ENCODE results near the gene EFCAB8.

Gene EFCAB8

DNA sequence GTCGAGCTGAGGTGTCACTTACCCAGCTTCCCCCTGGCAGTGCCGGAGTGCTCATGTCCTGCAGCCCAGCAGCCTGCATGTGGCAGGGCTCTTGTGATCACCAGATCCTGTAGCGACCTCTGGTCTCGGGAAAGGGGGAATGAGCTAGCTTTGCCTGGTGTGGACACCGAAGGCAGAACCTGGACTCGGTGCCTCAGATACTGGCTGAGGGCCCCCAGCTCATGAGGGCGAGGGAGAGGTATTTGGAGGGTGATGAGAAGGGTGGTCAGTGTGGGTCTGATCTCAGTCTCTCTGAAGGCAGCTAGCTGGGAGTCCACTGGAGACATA is 119.2 kb downstream of the EFCAB8 start:
- no peak overlapping the region for H4K91ac ChIP-seq (ENCODE audit: low read depth, low read length)
- H3K79me2 ChIP-seq (ENCODE audit: control insufficient read depth, insufficient read depth, low read length, poor library complexity): no peaks in the 10 kb centered on the region
- no peak overlapping the region for H3K14ac ChIP-seq (ENCODE audit: low read length)
- no peak overlapping the region for H3K4me3 ChIP-seq (ENCODE audit: low read depth, low read length)
- WGBS (ENCODE audit: extremely low coverage, insufficient coverage, insufficient read length): no CpG with 5 or more reads among the region's 7 CpGs
- H3K4me1 ChIP-seq (ENCODE audit: control insufficient read depth in 1 of 2, insufficient read depth in 2 of 2, low read length in 2 of 2): peaks cover 3 to 8% of the 10 kb centered on the region in 2 experiments
- H3K27me3 ChIP-seq (ENCODE audit: insufficient read depth, low read length): no peaks in the 10 kb centered on the region
- no peak overlapping the region for H2BK5ac ChIP-seq (ENCODE audit: low read depth, low read length, poor library complexity)
- peaks cover 8% of the 10 kb centered on the region for H3K9me3 ChIP-seq (ENCODE audit: insufficient read depth, low read depth, low read length)
- no peak overlapping the region for H2AK5ac ChIP-seq (ENCODE audit: low read length)
- no peak overlapping the region for H3K9ac ChIP-seq (ENCODE audit: low read length)
- H2BK120ac ChIP-seq (ENCODE audit: insufficient read depth, low read length, poor library complexity): no peak overlapping the region
- no peak overlapping the region for H3K18ac ChIP-seq (ENCODE audit: low read length)
- no peak overlapping the region for H3K4me2 ChIP-seq (ENCODE audit: low read length)
- H2AFZ ChIP-seq (ENCODE audit: insufficient read depth, low read length, poor library complexity): no peak overlapping the region
- H2BK12ac ChIP-seq (ENCODE audit: low read length): no peak overlapping the region
- no peak for DNase-seq
- H3K36me3 ChIP-seq (ENCODE audit: control insufficient read depth in 1 of 2, insufficient read depth in 2 of 2, low read length in 2 of 2): no peaks in the 10 kb centered on the region
- no peak overlapping the region for H4K12ac ChIP-seq (ENCODE audit: low read depth, low read length)
- H3K79me1 ChIP-seq (ENCODE audit: low read length): no peaks in the 10 kb centered on the region
- no peak overlapping the region for H3K27ac ChIP-seq (ENCODE audit: low read depth, low read length)
- H4K8ac ChIP-seq (ENCODE audit: low read depth, low read length): no peak overlapping the region
- H3K23ac ChIP-seq (ENCODE audit: low read length): no peak overlapping the region
- no peak overlapping the region for H3K4ac ChIP-seq (ENCODE audit: low read depth, low read length)

DNA sequence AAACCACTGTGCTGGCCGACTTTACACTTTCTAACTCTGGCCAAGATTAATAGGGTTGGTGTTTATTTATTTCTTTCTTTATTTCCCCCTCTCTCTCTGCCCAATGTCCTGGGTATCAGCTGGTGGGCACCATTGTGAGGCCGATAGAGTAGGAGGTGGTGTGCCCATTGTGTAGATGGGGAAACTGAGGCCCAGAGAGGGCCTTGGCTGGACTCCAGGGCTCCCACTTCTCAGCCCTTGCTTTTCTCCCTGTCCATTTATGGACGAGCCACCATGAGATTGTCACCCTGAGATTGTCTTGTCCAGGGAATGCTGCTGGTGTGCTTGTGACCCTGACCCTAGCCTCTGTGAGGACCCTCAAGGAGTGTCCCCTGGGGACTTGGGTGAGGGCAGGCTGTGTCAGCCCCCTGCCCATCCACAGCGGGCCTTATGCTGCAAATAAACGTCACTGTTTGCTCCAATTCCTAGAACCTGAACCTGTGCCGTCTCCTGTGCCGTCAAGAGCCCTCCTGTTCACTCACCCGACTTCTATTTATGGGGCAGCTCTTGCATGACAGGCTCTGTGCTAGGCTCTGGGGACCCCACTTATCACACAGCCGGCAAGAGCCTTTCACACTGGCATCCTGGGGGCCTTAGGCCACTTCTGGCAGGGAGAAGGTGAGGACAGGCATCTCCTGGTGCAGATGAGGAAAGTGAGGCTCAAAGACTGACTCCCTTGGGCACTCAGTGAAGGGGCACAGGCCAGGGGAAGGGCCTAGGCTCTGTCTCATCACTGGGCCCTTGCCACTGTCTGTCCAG is 120.7 kb downstream of the EFCAB8 start:
- no peak overlapping the region for H4K8ac ChIP-seq (ENCODE audit: low read depth, low read length)
- H3K9me3 ChIP-seq (ENCODE audit: insufficient read depth, low read depth, low read length): peaks cover 8% of the 10 kb centered on the region
- no peak overlapping the region for H3K14ac ChIP-seq (ENCODE audit: low read length)
- no peak overlapping the region for H3K9ac ChIP-seq (ENCODE audit: low read length)
- H3K27me3 ChIP-seq (ENCODE audit: insufficient read depth, low read length): no peaks in the 10 kb centered on the region
- no peak overlapping the region for H3K4ac ChIP-seq (ENCODE audit: low read depth, low read length)
- H4K91ac ChIP-seq (ENCODE audit: low read depth, low read length): no peak overlapping the region
- no peak overlapping the region for H2AFZ ChIP-seq (ENCODE audit: insufficient read depth, low read length, poor library complexity)
- H3K4me2 ChIP-seq (ENCODE audit: low read length): no peak overlapping the region
- peaks cover 3 to 8% of the 10 kb centered on the region in 2 experiments for H3K4me1 ChIP-seq (ENCODE audit: control insufficient read depth in 1 of 2, insufficient read depth in 2 of 2, low read length in 2 of 2)
- H3K4me3 ChIP-seq (ENCODE audit: low read depth, low read length): no peak overlapping the region
- H3K27ac ChIP-seq (ENCODE audit: low read depth, low read length): no peak overlapping the region
- WGBS (ENCODE audit: extremely low coverage, insufficient coverage, insufficient read length): no CpG with 5 or more reads among the region's 9 CpGs
- no peak overlapping the region for H2AK5ac ChIP-seq (ENCODE audit: low read length)
- no peaks in the 10 kb centered on the region for H3K36me3 ChIP-seq (ENCODE audit: control insufficient read depth in 1 of 2, insufficient read depth in 2 of 2, low read length in 2 of 2)
- no peak overlapping the region for H2BK12ac ChIP-seq (ENCODE audit: low read length)
- H4K12ac ChIP-seq (ENCODE audit: low read depth, low read length): no peak overlapping the region
- no peaks in the 10 kb centered on the region for H3K79me2 ChIP-seq (ENCODE audit: control insufficient read depth, insufficient read depth, low read length, poor library complexity)
- no peaks in the 10 kb centered on the region for H3K79me1 ChIP-seq (ENCODE audit: low read length)
- H3K23ac ChIP-seq (ENCODE audit: low read length): no peak overlapping the region
- no peak for DNase-seq
- H3K18ac ChIP-seq (ENCODE audit: low read length): no peak overlapping the region
- H2BK5ac ChIP-seq (ENCODE audit: low read depth, low read length, poor library complexity): no peak overlapping the region
- no peak overlapping the region for H2BK120ac ChIP-seq (ENCODE audit: insufficient read depth, low read length, poor library complexity)

DNA sequence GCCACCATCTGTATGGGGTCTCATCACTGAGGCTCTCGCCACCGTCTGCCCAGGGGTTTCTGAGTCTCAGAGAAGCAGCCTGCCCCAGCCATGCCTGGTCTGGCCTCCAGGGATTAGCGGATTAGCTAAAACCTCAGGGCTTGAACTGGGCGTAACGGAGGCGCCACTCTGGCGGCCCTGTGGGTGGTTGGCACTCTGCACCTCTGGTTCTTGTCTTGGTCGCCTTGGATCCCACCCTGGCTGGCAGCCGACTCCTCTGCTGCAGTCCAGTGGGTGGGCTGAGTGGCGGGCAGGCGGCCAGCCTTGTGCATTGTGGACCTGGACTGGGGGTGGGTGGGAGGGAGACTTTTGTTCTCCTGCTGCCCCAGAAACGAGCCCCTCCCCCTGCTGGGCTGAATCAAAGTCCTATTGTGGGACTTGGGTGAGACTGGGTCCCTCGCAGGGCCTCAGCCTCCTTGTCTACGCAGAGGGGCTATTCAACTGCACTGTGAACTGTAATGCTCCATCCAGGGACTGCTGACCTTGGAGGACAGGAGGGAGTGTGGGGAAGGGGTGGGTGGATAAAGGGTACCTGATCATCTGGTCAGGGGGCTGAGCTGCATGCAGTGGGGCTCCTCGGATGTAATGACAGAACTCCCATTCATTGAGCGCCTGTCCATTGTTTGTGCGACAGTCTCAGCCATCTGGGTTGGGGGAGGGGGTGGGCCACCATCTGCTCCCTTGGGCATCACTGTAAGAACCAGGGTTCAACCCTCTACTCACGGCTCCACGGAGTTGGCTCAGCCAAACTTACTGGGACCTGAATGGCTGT is 121.6 kb downstream of the EFCAB8 start:
- Histone ChIP-seq H3K18ac (ENCODE audit: low read length) (no peak overlapping the region), H3K14ac (ENCODE audit: low read length) (no peak overlapping the region), H2BK12ac (ENCODE audit: low read length) (no peak overlapping the region), H3K4me2 (ENCODE audit: low read length) (no peak overlapping the region), H4K8ac (ENCODE audit: low read depth, low read length) (no peak overlapping the region), H2AK5ac (ENCODE audit: low read length) (no peak overlapping the region), H3K9ac (ENCODE audit: low read length) (no peak overlapping the region), H3K79me2 (ENCODE audit: control insufficient read depth, insufficient read depth, low read length, poor library complexity) (no peaks in the 10 kb centered on the region), H3K4ac (ENCODE audit: low read depth, low read length) (no peak overlapping the region), H2BK5ac (ENCODE audit: low read depth, low read length, poor library complexity) (no peak overlapping the region), H3K36me3 (ENCODE audit: control insufficient read depth in 1 of 2, insufficient read depth in 2 of 2, low read length in 2 of 2) (no peaks in the 10 kb centered on the region), H3K4me1 (ENCODE audit: control insufficient read depth in 1 of 2, insufficient read depth in 2 of 2, low read length in 2 of 2) (peaks cover 3 to 8% of the 10 kb centered on the region in 2 experiments), H3K23ac (ENCODE audit: low read length) (no peak overlapping the region), H3K9me3 (ENCODE audit: insufficient read depth, low read depth, low read length) (peaks cover 11% of the 10 kb centered on the region), H2BK120ac (ENCODE audit: insufficient read depth, low read length, poor library complexity) (no peak overlapping the region), H3K4me3 (ENCODE audit: low read depth, low read length) (no peak overlapping the region), H4K12ac (ENCODE audit: low read depth, low read length) (no peak overlapping the region), H2AFZ (ENCODE audit: insufficient read depth, low read length, poor library complexity) (no peak overlapping the region), H3K27ac (ENCODE audit: low read depth, low read length) (no peak overlapping the region), H3K27me3 (ENCODE audit: insufficient read depth, low read length) (no peaks in the 10 kb centered on the region), H3K79me1 (ENCODE audit: low read length) (no peaks in the 10 kb centered on the region), H4K91ac (ENCODE audit: low read depth, low read length) (no peak overlapping the region)
- DNase-seq: no peak
- WGBS (ENCODE audit: extremely low coverage, insufficient coverage, insufficient read length): no CpG with 5 or more reads among the region's 19 CpGs

DNA sequence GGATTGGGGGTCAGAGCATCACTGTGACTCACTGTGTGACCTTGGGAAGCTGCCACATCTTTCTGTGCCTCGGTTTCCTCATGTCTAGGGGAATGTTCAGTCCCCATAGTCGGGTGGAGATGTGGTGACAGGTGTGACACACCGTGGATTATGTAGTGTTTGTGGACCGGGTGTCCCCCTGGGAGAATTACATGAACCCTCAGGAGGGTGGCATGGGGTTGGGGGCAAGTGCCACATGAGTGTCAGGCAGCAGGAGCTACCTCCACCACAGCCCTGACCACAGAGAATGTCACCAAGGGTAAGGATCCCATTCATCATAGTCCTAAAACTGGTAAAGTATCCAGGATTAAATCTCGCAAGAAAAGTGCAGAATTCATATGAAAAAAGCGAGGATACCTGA is 122.3 kb downstream of the EFCAB8 start:
- peaks cover 2 to 8% of the 10 kb centered on the region in 2 experiments for H3K4me1 ChIP-seq (ENCODE audit: control insufficient read depth in 1 of 2, insufficient read depth in 2 of 2, low read length in 2 of 2)
- no peak overlapping the region for H3K4me3 ChIP-seq (ENCODE audit: low read depth, low read length)
- no peak overlapping the region for H2BK5ac ChIP-seq (ENCODE audit: low read depth, low read length, poor library complexity)
- no peaks in the 10 kb centered on the region for H3K79me2 ChIP-seq (ENCODE audit: control insufficient read depth, insufficient read depth, low read length, poor library complexity)
- no peak overlapping the region for H4K12ac ChIP-seq (ENCODE audit: low read depth, low read length)
- H3K4ac ChIP-seq (ENCODE audit: low read depth, low read length): no peak overlapping the region
- no peak overlapping the region for H3K14ac ChIP-seq (ENCODE audit: low read length)
- no peak overlapping the region for H3K23ac ChIP-seq (ENCODE audit: low read length)
- H3K4me2 ChIP-seq (ENCODE audit: low read length): no peak overlapping the region
- no peaks in the 10 kb centered on the region for H3K27me3 ChIP-seq (ENCODE audit: insufficient read depth, low read length)
- no peak for DNase-seq
- H3K9ac ChIP-seq (ENCODE audit: low read length): no peak overlapping the region
- H2AK5ac ChIP-seq (ENCODE audit: low read length): no peak overlapping the region
- H3K27ac ChIP-seq (ENCODE audit: low read depth, low read length): no peak overlapping the region
- WGBS (ENCODE audit: extremely low coverage, insufficient coverage, insufficient read length): no CpG with 5 or more reads among the region's 6 CpGs
- H3K9me3 ChIP-seq (ENCODE audit: insufficient read depth, low read depth, low read length): peaks cover 11% of the 10 kb centered on the region
- H2BK12ac ChIP-seq (ENCODE audit: low read length): no peak overlapping the region
- no peak overlapping the region for H2BK120ac ChIP-seq (ENCODE audit: insufficient read depth, low read length, poor library complexity)
- H4K91ac ChIP-seq (ENCODE audit: low read depth, low read length): no peak overlapping the region
- no peak overlapping the region for H4K8ac ChIP-seq (ENCODE audit: low read depth, low read length)
- H3K36me3 ChIP-seq (ENCODE audit: control insufficient read depth in 1 of 2, insufficient read depth in 2 of 2, low read length in 2 of 2): no peaks in the 10 kb centered on the region
- H3K79me1 ChIP-seq (ENCODE audit: low read length): no peaks in the 10 kb centered on the region
- H2AFZ ChIP-seq (ENCODE audit: insufficient read depth, low read length, poor library complexity): no peak overlapping the region
- no peak overlapping the region for H3K18ac ChIP-seq (ENCODE audit: low read length)
